ENCODE results near the gene CCDC7.
"Not testable (repeated sequence)": the region's sequence is repeated elsewhere in the genome, so short reads cannot be mapped to it uniquely, and the experiment has no call there.

CCDC7 gene

DNA sequence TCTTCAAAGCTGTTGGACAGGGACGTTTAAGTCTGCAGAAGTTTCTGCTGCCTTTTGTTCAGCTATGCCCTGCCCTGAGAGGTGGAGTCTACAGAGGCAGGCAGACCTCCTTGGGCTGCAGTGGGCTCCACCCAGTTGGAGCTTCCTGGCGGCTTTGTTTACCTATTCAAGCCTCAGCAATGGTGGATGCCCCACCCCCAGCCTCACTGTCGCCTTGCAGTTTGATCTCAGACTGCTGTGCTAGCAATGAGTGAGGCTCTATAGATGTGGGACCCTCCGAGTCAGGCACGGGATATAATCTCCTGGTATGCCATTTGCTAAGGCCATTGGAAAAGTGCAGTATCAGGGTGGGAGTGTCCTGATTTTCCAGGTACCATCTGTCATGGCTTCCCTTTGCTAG is 152.1 kb downstream of the CCDC7 start:
- DNase-seq = not testable (repeated sequence)

DNA sequence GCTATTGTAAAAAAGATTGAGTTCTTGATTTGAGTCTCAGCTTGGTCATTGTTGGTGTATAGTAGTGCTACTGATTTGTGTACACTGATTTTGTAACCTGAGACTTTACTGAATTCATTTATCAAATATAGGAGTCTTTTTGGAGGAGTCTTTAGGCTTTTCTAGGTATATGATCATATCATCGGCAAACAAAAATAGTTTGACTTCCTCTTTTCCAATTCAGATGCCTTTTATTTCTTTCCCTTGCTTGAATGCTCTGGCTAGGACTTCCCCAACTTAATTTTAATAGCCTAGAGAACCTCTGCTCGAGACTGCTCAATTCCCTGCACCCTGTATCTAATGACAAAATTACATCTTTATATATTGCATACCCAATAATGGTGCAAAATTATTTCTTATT is 154.4 kb downstream of the CCDC7 start:
- DNase-seq = no peak

DNA sequence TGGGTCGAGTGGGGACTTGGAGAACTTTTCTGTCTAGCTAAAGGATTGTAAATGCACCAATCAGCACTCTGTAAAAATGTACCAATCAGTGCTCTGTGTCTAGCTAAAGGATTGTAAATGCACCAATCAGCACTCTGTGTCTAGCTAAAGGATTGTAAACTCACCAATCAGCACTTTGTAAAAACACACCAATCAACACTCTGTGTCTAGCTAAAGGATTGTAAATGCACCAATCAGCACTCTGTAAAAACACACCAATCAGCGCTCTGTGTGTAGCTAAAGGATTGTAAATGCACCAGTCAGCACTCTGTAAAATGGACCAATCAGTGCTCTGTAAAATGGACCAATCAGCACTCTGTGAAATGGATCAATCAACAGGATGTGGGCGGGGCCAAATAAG is 155.6 kb downstream of the CCDC7 start:
- not testable (repeated sequence) for DNase-seq

DNA sequence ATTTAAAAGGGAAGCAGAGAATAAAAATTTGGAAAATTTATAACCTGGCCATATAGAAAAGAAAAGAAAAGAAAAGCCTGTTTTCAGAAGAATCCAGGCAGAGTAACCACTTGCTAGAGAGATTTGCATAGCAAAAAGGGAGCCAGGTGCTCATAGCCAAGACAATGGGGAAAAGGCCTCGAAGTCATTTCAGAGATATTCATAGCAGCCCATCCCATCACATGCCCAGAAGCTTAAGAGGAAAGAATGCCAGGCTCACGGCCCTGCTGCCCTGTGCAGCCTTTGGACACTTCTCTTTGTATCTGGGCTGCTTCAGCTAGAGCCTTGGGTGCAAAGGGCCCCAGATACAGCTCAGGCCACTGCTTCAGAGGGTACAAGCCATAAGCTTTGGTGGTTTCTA is 159.8 kb downstream of the CCDC7 start:
- no peak for DNase-seq

DNA sequence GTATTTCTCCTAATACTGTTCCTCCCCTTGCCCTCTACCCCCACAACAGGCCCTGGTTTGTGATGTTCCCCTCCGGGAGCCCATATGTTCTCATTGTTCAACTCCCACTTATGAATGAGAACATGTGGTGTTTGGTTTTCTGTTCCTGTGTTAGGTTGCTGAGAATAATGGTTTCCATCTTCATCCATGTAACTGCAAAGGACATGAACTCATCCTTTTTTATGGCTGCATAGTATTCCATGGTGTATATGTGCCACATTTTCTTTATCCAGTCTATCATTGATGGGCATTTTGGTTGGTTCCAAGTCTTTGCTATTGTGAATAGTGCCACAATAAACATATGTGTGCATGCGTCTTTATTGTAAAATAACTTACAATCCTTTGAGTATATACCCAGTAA is 164.6 kb downstream of the CCDC7 start:
- DNase-seq = not testable (repeated sequence)

DNA sequence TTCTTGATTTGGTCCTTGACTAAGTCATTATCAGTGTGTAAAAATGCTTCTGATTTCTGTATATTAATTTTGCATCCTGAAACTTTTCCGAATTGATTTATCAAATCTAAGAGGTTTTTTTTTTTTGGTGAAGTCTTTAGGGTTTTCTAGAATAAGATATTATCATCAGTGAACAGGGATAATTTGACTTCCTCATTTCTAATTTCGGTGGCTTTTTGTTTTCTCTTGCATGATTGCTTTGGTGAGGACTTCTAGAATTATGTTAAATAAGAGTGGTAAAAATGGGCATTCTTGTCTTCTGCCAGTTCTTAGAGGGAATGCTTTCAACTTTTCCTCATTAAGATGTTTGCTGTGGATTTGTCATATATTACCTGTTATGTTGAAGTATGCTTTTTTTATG is 170.5 kb downstream of the CCDC7 start:
- no peak for DNase-seq

DNA sequence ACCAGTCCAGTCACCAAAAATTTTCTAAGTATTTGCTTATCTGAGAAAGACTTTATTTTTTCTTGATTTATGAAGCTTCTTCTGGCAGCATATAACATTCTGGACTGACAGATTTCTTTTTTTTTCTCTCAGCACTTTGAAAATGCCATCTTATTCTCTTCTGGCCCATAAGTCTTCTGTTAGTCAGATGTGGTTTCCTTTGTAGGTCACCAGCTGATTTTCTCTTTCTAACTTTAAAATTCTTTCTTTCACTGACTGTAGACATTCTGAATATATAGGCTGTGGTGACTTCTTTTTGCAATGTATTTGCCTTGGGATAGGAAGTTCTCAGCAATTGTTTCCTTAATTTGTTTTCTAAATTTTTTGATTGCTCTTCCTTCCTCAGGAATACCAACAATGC is 172.5 kb downstream of the CCDC7 start:
- DNase-seq = no peak

DNA sequence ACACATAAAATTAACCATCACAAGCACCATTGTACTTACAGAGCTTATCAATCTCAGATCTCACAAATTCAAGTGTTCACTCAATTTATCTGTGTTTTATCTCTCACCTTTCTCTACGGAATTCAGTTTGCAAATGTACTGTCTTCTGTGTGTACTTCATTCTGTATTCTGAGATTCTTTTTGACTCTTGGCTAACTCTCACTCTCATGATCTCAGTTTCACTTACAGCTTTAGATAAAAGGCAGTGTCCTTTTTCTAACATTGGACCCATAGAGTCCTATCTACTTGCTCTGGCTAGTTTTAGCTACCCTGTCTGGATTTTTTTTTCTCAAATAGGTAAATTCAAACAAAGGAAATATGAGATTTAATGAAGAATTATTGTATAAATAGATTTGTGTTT is 176.0 kb downstream of the CCDC7 start:
- DNase-seq = no peak

DNA sequence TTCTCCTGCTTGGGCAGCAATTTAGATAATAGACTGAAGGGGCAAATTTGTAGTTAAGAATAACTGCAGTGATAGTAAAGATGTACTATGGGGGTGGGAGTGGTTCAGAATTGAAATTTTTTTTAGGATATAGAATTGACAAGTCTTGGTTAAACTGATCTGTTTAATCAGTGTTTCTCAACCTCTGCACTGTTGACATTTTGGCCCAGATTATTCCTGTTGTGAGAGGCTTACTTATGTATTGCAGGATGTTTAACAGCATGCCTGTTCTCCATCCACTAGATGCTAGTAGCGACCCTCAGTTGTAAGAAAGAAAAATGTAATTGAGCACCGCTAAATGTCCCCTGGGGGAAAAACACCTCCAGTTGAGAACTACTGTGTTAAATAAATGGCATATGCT is 176.5 kb downstream of the CCDC7 start:
- no peak for DNase-seq

DNA sequence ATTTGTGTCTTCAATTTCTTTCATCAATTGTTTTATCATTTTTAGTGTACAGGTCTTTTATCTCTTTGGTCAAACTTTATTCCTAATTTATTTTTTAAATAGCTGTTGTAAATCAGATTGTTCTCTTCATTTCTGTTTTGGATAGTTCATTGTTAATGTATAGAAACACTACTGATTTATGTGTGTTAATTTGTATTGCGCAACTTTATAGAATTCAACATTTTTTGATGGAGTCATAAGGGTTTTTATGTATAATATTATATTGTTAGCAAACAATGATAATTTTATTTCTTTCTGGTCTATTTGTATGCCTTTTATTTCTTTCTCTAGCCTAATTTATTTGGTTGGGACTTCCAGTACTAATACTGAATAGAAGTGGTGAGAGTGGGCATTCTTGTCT is 181.2 kb downstream of the CCDC7 start:
- no peak for DNase-seq

DNA sequence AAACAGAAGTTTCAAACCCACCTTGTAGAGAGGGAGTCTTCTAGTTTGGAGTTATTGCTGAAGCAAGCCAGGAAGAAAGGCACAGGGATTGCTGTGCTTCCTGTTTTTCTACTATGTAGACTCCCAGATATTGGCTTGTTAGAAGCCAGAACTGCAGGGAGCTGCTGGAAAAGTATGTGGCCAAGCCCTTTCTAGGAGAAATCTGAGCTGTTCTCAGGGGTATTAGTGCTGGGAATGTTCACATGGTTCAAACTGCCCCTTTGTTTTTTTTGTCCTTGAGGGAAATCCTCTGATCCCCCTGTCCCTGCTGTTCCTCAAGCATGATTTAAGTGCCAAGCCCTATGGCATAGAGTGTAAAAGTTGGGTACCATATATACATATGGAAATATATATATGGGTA is 184.0 kb downstream of the CCDC7 start:
- DNase-seq = no peak

DNA sequence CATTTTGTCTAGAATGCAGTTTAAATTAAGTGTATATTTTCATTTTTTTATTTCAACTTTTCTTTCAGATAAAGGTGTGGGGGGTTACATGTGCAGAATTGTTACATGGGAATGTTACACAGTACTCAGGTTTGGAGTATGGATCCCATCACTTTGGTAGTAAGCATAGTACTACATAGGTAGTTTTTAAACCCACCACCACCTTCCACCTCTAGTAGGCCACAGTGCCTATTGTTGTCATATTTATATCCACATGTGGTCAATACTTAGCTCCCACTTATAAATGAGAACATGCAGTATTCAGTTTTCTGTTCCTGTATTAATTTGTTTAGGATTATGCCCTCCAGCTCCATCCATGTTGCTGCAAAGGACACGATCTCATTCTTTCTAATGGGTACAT is 200.6 kb downstream of the CCDC7 start:
- DNase-seq = no peak

DNA sequence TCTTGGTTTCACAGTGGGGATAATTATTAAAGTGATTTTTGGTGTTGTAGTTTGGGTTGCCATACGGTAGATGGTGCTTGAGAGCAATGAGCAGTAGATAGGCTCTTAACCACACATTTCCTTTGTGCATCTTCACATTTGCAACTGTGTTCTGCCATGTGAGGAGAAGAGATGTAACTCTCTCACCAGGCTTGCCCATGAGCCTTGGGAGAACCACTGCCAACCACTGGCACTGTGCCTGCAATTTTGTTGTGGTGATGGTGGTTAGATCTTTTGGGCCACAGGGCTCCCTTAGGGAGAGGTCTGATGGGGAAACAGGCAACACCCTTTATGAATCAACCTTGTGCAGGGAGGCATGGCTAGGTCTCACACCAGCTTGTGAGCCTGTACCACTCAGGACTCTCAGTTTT is 204.3 kb downstream of the CCDC7 start:
- DNase-seq = no peak

DNA sequence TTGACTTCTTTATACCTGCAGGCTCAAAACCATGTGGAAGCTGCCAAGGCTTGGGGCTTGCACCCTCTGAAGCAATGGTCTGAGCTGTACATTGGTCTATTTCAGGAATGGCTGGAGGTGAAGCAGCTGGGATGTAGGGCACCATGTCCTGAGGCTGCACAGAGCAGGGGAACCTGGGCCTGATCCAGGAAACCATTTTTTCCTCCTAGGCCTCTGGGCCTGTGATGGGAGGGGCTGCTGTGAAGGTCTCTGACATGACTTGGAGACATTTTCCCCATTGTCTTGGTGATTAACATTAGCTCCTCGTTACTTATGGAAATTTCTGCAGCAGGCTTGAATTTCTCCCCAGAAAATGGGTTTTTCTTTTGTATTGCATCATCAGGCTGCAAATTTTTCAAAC is 211.5 kb downstream of the CCDC7 start:
- DNase-seq = not testable (repeated sequence)

DNA sequence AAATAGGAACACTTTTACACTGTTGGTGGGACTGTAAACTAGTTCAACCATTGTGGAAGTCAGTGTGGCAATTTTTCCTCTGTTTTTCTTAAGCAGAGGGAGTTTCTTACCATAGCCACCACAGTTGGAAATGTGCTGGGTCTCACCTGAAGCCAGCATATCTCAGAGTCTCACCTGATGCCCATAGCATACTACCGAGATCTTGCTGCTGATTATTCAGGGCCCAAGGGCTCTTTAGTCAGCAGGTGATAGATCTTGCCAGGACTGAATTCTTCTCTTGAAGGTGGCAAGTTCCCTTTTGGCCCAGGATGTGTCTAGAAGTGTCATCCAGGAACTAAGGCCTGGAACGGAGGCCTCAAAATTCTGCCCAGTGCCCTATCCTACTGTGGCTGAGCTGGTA is 215.4 kb downstream of the CCDC7 start:
- no peak for DNase-seq

DNA sequence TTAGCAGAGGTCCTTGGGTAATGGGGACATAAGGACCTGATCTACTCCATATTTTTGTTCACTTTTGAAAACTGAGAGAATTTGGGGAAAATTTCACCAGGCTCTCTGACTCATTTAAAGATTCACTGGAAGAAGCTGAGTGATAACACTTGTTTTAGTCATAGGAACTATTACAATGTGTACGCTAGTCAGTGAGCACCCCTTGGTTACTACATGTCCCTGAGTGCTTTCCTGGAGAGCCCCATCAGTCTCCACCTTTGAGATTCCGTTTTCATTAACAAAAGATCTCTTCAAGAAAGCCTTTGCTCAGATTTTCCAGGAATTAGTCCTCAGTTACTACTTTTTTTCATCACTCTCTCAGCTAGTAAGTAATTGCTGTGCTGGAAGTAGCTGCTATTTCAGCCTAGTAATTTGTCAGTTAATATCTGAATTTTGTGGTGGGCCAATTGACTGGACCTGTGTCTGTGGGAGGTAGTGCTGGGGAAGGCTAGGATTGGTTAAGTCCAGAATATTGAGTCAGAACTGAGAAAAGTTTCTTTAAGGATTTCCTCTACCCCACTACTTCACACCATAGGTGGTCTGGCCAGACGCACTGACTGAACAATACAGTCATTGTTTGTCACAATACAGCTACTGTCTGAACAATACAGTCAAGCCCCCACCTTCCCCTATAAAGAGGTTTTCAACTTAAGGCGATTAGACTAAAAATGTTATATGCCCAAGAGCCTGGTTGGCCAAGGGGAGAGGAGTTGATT is 235.0 kb downstream of the CCDC7 start:
- no peak for DNase-seq

DNA sequence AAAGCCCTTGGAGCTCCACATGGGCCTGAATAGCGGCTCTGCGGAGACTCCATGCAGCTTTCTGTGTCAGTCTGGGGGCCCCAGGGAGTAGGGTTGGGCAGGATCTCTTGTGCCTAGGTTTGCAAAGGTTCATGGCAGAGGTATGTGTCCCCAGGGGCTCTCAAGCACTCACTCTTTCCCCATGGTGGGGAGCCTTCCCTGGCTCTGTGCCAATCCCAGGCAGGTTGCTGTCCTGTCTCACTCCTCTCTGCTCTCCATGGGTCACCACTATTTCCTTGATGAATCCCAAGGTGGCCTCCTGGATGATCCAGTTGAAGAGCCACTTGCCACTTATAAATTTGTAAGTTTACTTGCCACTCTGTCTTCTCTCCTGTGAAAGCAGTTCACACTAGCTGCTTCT is 238.4 kb downstream of the CCDC7 start:
- DNase-seq = no peak

DNA sequence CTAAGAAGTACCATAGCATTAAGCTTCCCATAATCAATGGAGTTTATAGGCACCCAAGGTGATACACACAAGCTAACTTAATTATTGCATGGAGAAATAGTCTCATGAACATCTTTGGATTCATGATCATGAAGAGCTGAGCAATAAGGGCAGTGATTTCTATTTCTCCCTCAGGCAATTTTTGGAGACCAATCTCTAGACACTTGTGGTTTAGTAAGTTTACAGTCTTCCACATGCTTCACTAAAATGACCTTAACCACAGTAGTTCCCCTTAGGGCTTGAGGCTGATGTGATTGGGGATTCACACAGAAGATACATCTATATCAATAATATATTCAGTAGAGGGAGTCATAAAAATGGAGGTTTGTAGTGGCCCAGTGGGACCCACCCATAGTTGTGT is 241.2 kb downstream of the CCDC7 start:
- DNase-seq = no peak

DNA sequence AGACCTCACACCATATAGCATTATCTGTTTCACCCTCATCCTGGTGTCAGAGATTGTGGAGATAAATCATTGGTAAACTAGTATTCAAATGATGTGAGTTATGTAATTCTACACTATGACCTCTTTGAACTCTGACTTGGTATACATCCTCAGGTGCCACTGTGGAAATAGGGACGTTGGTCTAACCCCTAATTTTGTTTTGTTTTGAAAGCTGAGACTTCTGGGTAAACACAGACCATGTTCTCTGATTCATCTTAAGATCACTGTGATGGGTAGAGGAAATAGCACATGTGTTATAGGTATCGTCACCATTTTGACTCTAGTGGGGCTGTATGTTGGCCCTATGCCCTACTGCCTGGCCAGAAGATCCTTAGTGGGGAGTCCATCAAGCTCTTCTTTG is 241.6 kb downstream of the CCDC7 start:
- no peak for DNase-seq

DNA sequence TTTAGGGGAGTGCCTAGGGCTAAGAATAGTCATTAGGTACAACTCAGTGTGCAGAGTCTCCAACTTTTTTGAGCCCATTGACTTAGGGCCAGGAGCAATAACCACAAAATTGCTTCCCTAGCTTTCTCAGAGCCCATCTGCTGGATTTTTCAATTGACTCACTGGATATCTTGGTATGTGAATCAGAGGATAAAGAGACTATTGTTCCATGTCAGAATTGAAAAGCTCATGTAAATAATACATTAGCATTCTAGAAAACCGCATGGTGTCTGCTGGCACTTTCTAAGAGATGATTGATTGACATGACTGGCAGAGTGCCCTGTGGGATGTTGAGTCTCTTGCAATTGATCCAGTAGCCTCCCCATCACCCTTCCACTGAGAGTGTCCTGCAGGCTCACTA is 246.2 kb downstream of the CCDC7 start:
- DNase-seq = no peak

DNA sequence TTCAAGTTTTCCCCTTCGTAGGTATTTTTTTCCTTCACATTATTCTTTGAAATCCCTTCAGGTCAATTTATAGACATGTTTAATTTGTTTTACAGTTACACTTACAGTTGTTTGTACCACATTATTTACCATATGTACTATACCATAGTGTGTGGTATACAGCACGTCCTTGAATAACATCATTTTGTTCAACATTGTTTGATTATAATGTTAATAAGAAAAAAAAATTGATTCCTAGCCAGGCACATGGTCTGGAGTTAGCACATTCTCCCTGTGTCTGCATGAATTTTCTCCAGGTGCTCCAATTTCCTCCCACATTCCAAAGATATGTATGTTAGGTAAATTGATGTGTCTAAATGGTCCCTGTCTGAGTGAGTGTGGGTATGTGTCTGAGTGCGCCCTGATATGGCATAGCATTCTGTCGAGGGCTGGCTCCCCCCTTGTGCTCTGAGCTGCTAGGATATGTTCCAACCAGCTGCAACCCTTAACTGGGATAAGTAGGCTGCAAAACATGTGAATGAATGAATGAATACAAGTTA is 247.6 kb downstream of the CCDC7 start:
- DNase-seq = no peak

DNA sequence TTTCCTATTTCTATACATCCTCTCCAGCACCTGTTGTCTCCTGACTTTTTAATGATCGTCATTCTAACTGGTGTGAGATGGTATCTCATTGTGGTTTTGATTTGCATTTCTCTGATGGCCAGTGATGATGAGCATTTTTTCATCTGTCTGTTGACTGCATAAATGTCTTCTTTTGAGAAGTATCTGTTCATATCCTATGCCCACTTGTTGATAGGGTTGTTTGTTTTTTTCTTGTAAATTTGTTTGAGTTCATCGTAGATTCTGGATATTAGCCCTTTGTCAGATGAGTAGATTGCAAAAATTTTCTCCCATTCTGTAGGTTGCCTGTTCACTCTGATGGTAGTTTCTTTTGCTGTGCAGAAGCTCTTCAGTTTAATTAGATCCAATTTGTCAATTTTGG is 253.7 kb downstream of the CCDC7 start:
- not testable (repeated sequence) for DNase-seq

DNA sequence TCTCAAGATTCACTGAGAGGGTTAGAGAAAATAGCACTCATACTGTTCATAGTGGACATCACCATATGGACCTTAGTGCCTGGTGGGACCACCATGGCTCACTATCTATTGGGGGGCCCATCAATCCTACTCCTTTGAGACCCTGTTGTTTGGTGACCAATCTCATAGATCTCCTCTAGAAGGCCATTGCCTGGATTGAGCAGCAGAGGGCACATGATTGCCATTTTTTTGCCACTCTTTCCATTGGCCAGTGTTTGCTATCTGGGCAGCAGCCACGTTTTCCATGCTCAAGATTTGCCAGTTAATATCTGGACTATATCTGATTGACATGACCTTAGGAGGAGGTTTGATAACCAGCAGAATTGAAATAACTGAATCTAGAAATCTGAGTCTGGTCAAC is 267.6 kb downstream of the CCDC7 start:
- no peak for DNase-seq

DNA sequence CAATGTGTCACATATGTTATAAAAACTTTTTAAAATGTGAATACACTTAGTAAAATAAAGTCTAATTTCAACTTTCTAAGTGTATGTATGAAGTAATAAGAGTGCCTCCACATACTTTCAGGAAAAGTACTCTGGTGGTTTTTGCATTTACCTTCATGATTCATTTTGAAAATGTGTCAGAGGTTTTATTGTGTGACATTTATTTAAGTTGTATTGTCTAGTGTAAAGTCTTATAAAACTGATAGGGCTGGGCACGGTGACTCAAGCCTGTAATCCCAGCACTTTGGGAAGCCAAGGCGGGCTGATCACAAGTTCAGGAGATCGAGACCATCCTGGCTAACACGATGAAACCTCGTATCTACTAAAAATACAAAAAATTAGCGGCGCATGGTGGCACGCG is 285.6 kb downstream of the CCDC7 start:
- DNase-seq = no peak

DNA sequence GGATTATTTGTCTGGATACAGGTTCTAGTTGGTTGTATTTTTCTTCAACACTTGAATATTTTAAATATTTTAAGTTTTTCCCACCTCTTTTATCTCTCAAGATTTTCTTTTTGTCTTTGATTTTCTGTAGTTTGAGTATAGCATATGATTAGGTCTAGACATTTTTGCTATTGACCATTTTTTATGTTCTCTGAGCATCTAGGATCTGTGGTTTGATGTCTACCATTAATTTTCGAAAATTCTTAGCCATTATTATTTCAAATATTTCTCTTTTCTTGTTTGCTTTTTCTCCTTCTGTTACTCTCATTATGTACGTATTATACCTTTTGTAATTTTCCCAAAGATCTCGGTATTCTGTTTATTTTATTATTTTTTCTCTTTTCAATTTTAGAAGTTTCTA is 293.0 kb downstream of the CCDC7 start:
- DNase-seq = no peak
